Large intestine (tissue), 3 donors: ENCODE measurements around the gene DYDC1. TPM values are rescaled to one million over a fixed set of nuclear protein-coding genes. Genes with fewer than 3 reads are reported as not detected.

Experiments
- DNase-seq, 2 donors: peaks; one replicate each; pipeline versions ENCODE4 v3.0.0 to v3.0.0-alpha.2; 2013
- H3K27ac ChIP-seq: one replicate; pipeline ENCODE4 v1.5.1; 2013; ENCODE audit warnings: low read length
- H3K27me3 ChIP-seq: 2 replicates; pipeline ENCODE4 v1.6.1; 2013; ENCODE audit warnings: low read length; ENCODE audit not compliant: control insufficient read depth, insufficient read depth
- H3K36me3 ChIP-seq: 2 replicates; pipeline ENCODE4 v1.6.1; 2013; ENCODE audit warnings: low read length; ENCODE audit not compliant: control insufficient read depth, insufficient read depth
- H3K4me1 ChIP-seq: one replicate; pipeline ENCODE4 v1.6.1; 2013; ENCODE audit warnings: low read length; ENCODE audit not compliant: control insufficient read depth, insufficient read depth
- H3K4me3 ChIP-seq: one replicate; pipeline ENCODE4 v1.5.1; 2013; ENCODE audit warnings: low read length
- H3K9me3 ChIP-seq: one replicate; pipeline ENCODE4 v1.6.1; 2013; ENCODE audit warnings: mild to moderate bottlenecking, low read depth, low read length, moderate library complexity; ENCODE audit not compliant: control insufficient read depth
- WGBS: methylation state at CpG from one replicate; pipeline ENCODE4 v1.1.5; 2013; ENCODE audit warnings: low lambda C conversion rate; ENCODE audit not compliant: insufficient coverage; 5-methylcytosine and 5-hydroxymethylcytosine counted together
- polyA plus RNA-seq: library from polyadenylated mRNA; unstranded; fragments of 120-200 nt; gene quantifications from one replicate; pipeline ENCODE4 v1.2.1, GENCODE V29; 2013

Gene DYDC1
- polyA plus RNA-seq, 1 donor = not detected

- no peak for DNase-seq
- H3K9me3 ChIP-seq = no peaks in the 10 kb centered on the region
- no peak overlapping the region for H3K27ac ChIP-seq
- H3K36me3 ChIP-seq = no peaks in the 10 kb centered on the region
- H3K4me3 ChIP-seq = no peak overlapping the region
- peaks cover 7% of the 10 kb centered on the region for H3K4me1 ChIP-seq
- whole genome bisulfite sequencing = no CpG with 5 or more reads among the region's 5 CpGs
- no peaks in the 10 kb centered on the region for H3K27me3 ChIP-seq
Measured at GRCh38 chr10:80288849-80289248, 67.7 kb downstream of the DYDC1 start.

Other genes starting within 250 kb of the DYDC1 start
- gene PLAC9, start 224.0 kb downstream of the DYDC1 start, polyA plus RNA-seq = 17.8 TPM
- 101 TPM for gene ANXA11, start 151.2 kb downstream of the DYDC1 start, polyA plus RNA-seq
- 0.10 TPM for gene MAT1A, start 67.1 kb downstream of the DYDC1 start, polyA plus RNA-seq
- 0.42 TPM for gene DYDC2, start within 50 bp of the DYDC1 start, polyA plus RNA-seq
- gene PRXL2A, start 51.8 kb upstream of the DYDC1 start, polyA plus RNA-seq = 99.8 TPM
- gene TSPAN14, start 97.6 kb upstream of the DYDC1 start, polyA plus RNA-seq = 64.7 TPM
- 0.01 TPM for gene SH2D4B, start 181.1 kb upstream of the DYDC1 start, polyA plus RNA-seq